ENCODE data around the gene RHBDF2. TPM values are rescaled to one million over a fixed set of nuclear protein-coding genes. Genes with fewer than 3 reads are reported as not detected.

RHBDF2 gene
- 21.5 and 28.1 TPM in 2 replicates for total RNA-seq (2014; rRNA removed; shearing (Covaris generic))
- polyA plus RNA-seq (2014; cell fraction: nucleus; rRNA removed), result 20.2 and 27.7 TPM in 2 replicates

DNA sequence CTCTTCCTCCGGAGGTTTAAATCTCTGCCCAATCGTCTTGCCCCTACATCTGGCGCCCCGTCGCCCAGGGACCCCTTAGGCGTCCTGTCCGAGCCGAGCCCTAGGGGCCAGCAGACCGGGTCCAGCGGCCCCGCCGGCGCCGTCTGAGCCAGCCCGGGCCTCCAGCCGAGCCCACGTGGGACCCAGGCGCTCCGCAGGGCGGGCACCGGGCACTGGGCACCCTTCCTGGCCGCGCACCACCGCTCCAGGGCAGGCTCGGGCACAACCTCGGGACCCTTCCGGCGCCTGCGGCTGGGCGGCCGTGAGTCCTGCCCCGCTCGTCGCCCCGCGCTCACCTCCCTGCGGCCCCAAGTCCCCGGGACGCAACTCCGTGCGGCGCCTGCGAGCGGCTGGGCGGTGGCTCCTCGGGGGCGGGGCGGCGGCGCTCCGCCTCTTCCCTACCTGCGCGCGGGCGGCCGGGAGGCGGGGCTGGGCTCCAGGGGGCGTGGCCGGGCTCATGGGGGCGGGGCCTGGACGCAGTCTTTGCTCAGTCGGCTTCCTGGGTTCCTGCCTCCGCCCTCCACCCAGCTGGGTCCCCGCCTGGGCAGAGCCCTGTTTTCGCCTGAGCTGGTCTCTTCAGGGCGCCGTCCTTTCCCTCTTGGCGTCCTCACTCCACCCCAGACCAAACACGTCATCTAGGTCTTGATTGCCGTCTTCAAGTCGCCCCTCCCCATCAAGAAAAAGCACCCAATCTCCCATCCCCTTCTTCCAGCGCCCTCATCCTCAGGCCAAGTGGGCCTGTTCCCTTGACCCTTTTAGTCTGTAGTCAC lies at the start of gene RHBDF2:
RHBDF2 (minus strand) TSS at position 406 of the 809 bp plus-strand sequence. CDS start 19,899 bp downstream, outside the sequence.
- peak; percentile 82 for DNase-seq (ENCODE audit: extremely low read depth, low read depth)

DNA sequence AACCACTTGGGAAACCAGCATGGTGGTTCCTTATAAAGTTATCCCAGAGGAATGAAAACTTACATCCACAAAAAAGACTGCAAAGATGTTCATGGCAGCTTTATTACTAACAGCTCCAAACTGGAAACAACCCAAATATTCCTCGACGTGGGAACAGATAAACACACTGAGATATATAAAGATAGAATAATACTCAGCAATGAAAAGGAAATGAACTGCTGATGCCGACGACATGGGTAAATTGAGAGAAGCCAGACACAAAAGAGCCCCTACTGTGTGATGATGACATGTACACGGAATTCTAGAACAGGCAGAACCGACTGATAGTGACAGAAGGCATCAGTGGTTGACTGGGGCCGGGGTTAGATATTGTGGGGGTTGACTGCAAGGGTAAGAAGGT lies 48.3 kb upstream of the RHBDF2 start:
- DNase-seq (ENCODE audit: extremely low read depth, low read depth), result no peak

DNA sequence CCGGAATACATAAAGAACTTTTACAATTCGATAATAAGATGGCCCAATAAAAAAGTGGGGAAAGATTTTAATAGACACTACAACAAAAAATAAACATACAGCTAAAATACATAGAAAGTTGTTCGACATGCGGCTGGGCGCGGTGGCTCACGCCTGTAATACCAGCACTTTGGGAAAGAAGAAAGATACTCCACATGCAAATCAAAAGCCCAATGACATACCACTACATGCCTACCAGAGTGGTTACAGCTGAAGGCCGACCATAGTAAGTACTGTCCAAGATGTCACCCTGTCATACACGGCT lies 47.9 kb upstream of the RHBDF2 start:
- DNase-seq (ENCODE audit: extremely low read depth, low read depth), result no peak

DNA sequence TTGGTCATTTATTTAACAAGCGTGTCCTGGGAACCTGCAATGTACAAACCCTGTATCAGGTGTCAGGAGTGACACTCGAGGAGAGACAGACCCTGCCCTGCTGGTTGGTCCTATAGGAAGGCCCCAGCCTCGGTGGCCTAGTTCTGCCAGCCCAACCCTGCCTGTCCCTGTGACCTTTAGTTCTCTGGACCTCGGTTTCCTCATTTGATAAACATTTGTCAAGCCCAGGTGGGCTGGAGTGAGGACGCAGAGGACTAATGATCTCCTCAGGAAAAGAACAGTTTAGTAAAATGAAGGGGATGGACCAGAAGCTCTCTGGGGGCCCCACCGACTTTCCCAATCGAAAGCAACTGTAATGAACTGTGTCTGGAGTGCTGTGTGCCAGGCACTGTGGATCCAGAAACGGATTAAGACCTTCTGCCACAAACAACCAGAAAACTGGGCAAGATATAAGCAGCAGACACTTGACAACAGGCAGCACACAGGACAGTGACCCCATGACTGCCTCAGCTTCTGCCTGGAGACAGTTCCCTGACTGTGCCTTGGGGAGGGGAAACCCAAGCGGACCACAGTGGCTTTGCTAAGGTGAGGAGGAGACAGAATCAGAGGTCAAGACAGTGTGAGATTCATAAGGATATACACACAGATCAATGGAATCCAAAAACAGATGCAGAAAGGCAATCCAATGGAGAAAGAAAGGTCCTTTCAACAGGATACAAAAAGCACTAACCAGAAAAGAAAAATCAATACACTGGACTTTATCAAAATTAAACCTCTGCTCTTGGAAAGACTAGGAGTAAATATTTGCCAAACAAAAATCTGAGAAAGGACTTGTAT lies 47.4 kb upstream of the RHBDF2 start:
- no peak for DNase-seq (ENCODE audit: extremely low read depth, low read depth)

DNA sequence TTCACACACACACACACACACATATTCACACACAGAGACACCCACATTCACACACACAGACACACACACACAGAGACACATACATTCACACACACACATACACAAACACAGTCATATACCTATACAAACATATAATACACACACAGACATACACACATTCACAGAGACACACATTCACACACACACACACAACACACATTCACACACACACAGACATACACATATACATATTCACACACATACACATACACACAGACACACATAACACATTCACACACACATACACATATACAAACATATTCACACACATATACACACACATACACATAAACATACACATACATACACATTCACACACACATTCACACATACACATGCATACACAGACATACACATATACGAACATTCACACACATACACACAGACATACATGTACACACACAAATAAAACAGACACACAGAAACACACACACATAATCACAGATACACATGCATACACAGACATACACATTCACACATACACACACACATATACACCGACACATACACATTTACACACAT lies 46.5 kb upstream of the RHBDF2 start:
- no peak for DNase-seq (ENCODE audit: extremely low read depth, low read depth)

DNA sequence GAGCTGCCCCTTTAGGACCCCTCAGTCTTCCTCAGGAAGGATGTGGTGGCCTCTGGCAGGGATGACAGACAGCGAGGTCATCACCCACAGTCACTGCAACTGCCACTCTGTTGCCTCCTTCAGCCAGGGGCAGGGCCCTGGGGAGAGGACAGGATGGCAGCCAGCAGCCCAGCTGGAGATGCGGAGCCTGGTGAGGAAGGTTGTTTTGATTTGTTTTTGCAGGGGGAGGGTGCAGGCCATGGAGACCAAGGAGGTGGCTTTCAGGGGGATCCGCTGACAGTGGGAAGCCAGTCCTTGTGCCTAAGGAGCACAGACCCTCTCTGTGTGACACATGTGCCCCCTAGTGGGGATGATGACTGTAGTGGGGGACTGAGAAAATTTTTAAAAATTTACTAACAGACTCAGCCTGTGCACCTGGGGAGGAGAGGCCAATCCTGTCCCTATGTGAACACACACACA lies 46.0 kb upstream of the RHBDF2 start:
- no peak for DNase-seq (ENCODE audit: extremely low read depth, low read depth)

DNA sequence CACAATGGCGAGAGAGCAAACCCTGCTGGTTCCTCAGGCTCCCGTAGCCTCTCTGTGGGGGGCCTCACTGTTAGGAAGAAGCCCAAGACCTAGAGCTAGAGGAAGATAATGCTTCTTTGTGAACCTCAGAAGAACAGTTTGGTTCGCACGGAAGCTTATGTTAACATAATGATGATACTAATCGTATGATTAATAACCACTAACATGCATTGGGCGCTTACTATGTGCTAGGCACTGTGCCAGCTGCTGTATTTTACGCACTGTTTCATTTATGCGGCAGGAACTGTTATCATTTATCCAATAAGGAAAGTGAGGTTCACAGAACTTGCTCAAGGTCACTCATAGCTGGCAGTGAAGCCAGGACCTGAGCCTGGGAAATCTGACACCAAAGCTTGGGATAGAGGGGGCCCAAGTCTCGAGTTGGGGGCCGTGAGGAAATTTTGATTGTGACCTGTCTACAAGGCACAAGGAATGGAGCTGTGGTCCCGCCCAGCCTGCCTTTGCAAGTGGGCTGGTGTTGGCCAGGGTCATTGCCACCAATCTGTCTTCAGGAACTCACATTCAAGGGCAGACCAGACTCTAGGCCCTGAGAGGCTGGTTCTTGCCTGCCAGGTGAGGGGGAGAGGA lies 45.4 kb upstream of the RHBDF2 start:
- DNase-seq (ENCODE audit: extremely low read depth, low read depth), result no peak

DNA sequence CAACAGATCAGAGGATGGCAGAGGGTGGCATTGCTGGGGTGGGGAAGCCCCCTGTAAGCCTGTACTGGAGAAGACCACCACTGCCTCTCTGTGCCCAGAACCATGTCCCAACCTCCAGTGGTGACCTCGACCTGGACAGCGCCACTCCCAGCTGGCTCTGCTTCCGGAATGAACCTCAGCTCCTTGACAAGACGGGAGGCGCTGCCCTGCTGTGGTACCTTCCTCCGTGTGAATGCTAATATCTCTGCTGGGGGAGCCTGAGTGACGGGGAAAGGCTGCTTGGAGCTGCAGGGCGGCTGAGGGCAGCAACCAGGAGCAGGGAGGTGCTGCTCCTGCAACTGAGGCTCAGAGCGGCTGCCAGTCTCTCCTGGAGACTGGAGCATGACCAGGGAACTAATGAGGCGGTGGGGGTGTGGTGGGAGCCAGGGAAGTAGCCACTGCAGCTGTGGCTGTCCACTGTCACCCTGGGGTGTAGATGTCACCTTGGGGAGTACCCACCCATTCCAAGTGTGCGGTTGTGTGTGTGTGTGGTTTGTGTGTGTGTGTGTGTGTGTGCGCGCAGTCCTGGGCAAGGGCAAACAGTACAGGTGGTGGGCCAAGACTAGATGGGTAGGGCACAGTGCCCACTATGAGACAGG lies 44.8 kb upstream of the RHBDF2 start:
- no peak for DNase-seq (ENCODE audit: extremely low read depth, low read depth)

DNA sequence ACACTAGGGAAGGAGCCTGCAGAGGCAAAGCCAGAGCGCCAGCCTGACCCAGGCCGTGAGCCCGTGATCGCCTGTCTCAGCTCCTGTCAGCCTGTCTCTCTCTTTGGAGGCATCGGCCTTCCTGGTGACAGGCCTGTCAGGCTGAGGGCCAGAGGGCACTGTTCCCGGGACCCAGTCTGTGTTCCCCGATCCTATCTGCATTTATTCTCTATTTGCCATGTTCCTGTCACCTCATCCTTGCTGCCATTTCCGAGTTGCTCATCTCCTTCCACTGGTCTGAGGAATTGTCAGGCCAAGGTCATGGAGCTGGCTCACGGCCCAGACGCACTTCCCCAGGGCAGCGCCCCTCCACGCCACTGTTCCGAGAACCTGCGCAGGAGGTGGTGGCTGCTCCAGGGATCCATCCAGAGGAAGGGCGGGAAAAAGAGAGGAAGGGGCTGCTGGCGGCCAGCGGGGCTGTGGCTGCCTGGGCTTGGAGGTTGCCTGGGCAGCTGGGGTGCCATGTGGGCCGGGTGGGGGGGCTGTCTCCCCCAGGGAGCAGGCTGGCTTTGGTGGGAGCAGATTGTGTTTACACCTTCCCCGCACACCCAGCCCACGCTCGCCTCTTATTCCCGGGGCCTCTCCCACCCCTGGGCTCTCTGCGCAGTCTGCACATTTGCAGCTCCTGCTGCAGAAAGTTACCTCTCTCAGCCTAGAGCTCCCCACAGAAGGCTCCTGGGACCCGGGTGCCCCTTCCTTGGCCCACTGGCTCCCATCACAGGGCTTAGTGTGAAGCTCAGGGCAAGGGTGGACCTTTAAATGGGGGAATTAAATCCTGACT lies 43.5 kb upstream of the RHBDF2 start:
- DNase-seq (ENCODE audit: extremely low read depth, low read depth), result no peak

DNA sequence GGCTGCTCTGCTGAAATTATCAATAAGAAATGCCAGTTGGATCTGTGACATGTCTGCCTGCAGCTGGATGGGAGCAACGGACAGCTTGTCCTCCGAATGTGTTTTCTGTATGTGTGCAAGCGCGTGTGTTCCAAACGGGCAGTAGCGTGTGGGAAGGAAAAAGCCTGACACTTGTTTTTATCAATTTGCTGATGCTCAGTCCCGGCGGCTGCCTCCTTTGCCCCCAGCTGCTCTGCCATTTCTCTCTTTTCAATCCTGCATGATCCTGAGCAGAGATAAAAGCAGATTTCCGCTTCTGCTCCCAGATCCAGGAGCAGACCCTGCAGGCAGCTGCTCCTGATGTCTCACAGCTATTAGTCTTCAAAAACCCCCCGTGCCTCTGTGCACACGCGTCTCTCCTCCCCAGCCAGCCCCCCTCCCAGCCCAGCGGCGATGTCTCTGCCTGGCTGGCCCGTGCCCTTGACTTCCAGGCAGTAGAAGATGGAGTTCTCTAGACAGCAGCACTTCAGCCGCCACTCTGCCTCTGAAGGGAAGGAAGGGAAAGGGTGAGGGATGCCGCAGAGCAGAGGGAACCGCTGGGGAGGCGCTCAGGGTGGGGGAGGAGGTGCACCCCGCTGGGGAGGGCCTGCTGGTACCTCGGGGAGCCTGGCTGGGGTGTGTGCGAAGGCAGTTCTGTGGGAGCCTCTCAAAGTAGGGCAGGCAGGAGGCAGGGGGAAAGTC lies 42.8 kb upstream of the RHBDF2 start:
- no peak for DNase-seq (ENCODE audit: extremely low read depth, low read depth)

DNA sequence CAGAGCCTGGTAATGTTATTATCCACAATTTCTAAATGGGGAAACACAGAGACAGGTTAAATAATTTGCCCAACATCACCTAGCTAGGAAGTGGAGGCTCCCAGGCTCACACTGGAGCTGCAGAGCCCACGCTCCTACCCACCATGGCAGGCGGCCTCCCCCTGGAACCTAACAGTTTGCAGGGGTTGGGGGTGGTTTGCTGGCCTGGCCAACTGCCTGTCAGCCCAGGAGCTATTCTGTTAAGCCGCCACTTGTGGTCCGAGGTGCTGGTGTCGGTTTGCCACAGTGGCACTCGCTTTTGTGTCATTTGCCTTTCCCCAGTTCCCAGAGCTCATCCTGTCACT lies 42.2 kb upstream of the RHBDF2 start:
- no peak for DNase-seq (ENCODE audit: extremely low read depth, low read depth)

DNA sequence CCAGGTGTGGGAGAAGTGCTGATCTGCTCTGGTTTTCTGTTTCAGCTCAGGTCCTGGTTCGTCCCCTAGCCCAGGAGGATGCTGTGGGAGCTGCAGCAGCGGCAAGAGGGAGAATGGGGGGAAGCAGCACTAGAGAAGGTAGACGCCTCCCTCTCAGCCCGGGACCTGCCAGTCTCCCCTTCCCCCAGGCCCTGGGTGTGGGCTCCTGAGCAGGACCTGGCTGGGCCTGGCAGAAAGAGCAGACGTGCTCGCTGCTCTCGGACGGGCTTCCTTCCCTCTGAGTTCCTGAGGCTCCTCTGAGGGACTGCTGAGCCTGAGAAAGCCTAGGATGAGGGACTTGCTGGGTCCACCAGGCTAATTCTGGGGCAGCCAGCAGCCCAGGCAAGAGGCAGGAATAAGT lies 41.8 kb upstream of the RHBDF2 start:
- no peak for DNase-seq (ENCODE audit: extremely low read depth, low read depth)

DNA sequence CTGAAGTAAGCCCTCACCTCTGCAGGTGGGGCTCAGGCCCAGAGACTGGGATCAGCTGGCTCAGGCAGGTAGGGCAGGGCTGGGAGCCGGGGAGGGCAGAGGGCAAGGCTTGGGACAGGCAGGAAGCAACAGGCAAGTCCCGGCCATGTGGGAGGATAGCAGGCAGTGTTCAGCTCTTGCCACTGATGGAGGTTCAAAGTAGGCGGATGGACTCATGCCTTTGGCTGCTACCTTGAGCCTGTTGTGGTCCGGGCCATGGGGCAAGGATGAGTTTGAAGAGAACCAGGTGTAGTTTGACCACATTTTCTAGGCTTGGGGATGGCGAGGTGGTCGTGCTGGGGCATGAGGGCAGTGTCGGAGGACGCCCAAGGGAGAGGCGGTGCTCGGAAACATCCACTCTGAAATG lies 41.3 kb upstream of the RHBDF2 start:
- DNase-seq (ENCODE audit: extremely low read depth, low read depth), result no peak

DNA sequence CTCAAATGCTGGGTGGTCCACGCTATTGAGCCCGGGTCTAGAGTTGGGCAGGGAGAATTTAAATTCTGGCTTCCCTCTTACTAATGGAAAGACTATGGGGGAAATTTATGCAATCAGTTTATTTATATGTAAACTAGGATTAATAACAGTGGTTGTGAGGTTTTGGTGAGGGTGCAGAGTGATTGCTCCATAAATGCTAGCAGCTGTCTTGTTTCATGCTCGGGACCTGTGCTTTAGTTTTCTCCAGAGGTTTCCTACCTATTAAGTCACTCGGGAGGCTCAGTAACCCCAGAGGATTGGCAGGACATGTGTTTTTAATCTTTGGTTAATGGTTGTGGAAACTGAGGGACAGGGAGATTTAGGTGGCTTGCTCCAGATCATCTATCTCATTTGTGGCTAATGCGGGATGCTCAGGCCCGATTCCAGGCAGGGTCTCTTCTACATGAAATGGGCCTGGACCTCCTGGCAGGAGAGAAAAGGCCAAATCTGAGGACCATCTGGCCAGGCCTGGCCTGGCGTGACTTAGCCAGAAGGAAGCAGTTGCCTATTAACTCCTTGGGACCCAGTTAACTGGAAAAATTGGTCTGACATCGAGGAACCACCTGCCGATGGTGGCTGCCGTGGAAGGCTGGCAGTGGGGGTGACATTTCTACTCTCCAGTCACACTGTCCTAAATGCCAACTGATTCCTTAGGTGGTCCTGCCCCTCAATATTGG lies 40.7 kb upstream of the RHBDF2 start:
- DNase-seq (ENCODE audit: extremely low read depth, low read depth), result no peak

DNA sequence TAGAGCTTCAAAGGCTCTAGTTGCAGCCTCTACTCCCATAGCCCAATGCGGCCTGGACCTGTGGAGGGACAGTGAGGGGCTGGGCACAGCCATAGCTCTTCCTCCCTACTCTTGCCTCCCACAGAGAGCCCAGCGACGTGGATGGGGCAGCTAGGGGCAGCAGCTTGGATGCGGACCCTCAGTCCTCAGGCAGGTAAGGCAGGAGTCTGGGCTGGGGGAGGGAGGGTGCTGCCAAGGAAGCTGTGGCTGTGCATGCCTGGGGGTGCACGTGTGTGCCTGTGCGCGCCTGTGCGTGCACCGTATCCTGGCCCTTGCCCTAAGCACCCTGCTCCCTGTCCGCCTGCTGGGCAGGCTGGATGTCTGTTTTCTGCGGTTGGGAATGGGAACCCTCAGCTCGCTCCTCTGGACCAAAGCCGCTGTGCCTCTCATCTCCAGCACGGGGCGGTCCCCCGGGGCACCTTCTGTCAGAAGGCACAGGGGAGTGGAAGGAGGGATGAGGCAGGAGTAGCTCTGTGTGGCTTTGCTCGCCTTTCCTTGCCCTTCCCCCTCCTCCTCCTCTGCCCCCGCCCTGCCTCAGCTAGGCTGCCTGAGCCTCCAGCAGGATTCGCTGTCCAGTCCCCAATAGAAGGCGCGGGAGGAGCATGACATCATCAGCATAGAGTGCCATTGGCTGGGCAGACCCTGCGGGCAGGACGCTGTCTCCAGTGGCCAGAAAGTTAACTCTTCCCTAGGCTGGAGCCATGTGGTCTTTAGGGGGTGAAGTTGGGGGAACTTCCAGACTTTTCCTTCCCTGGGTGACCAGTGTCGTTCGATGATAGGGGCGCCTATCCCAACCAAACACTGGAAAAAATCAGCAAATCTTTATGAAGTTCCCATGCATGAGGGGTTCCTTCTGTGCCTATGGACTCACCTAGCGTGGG lies 39.4 kb upstream of the RHBDF2 start:
- peak; percentile 94 for DNase-seq (ENCODE audit: extremely low read depth, low read depth)

DNA sequence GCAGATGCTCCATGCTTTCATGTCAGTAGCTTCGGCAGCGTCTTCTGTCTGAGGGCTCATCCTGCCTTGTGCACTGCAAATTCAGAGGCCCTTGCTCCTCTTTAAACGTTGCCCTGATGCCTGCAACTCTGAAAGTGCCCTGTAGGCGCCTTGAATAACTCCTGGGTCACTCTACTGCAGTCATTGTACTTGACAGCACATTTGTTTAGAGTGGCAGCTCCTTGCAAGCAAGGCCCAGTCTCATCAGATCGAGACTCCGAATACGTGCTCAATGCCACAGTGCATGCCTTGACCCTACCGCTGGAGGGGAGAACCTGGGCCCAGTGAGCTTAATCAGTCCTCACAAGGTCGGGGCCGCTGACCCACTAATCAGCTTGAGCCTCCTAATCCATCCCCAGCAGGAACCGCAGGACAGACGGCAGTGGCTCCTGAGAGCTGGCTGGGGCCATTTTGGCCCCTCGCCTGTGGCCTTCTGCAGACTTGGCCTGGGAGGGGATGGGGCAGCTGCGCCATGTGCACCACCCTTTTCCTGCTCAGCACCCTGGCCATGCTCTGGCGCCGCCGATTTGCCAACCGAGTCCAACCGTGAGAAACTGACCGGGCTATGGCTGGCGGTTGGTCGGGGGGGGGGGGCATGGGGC lies 38.5 kb upstream of the RHBDF2 start, which contains the start of gene PRCD:
PRCD (plus strand) TSS at position 414 of the 641 bp plus-strand sequence; CDS start at position 512, 98 bp downstream.
- DNase-seq (ENCODE audit: extremely low read depth, low read depth), result no peak
